ENCODE results near the gene ABCC1.
"Not testable (repeated sequence)": the region's sequence is repeated elsewhere in the genome, so short reads cannot be mapped to it uniquely, and the experiment has no call there.

Gene ABCC1

GRCh38 chr16:16144416-16144815 is 195.0 kb downstream of the ABCC1 start:
- Histone ChIP-seq H3K79me2 (ENCODE audit: insufficient read depth, low read depth) (no peaks in the 10 kb centered on the region), H3K27ac (no peak overlapping the region), H3K4me2 (no peak overlapping the region), H3K4me3 (IDR thresholded peaks at IDR 0.05; ENCODE audit: insufficient read depth, low read depth, low read length) (no peak overlapping the region), H3K27me3 (ENCODE audit: insufficient read depth, low read depth) (no peaks in the 10 kb centered on the region), H2AFZ (ENCODE audit: low read depth) (no peak overlapping the region), H3K4me1 (ENCODE audit: low read depth, poor library complexity, severe bottlenecking) (no peaks in the 10 kb centered on the region), H3K36me3 (ENCODE audit: insufficient read depth) (no peaks in the 10 kb centered on the region; the same call in 1 of the 2 replicates), H3K9ac (no peak overlapping the region), H4K20me1 (ENCODE audit: insufficient read depth) (no peaks in the 10 kb centered on the region)
- TF ChIP-seq, protein P1, sequence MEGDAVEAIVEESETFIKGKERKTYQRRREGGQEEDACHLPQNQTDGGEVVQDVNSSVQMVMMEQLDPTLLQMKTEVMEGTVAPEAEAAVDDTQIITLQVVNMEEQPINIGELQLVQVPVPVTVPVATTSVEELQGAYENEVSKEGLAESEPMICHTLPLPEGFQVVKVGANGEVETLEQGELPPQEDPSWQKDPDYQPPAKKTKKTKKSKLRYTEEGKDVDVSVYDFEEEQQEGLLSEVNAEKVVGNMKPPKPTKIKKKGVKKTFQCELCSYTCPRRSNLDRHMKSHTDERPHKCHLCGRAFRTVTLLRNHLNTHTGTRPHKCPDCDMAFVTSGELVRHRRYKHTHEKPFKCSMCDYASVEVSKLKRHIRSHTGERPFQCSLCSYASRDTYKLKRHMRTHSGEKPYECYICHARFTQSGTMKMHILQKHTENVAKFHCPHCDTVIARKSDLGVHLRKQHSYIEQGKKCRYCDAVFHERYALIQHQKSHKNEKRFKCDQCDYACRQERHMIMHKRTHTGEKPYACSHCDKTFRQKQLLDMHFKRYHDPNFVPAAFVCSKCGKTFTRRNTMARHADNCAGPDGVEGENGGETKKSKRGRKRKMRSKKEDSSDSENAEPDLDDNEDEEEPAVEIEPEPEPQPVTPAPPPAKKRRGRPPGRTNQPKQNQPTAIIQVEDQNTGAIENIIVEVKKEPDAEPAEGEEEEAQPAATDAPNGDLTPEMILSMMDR (conservative IDR thresholded peaks at IDR 0.05; ENCODE audit: low read depth, low read length): no peak

GRCh38 chr16:16145286-16145685 is 195.9 kb downstream of the ABCC1 start:
- no peak overlapping the region for H3K4me2 ChIP-seq
- TF ChIP-seq, protein P1 (conservative IDR thresholded peaks at IDR 0.05; ENCODE audit: low read depth, low read length): no peak
- no peak overlapping the region for H3K9ac ChIP-seq
- no peak overlapping the region for H2AFZ ChIP-seq (ENCODE audit: low read depth)
- no peak overlapping the region for H3K4me3 ChIP-seq (IDR thresholded peaks at IDR 0.05; ENCODE audit: insufficient read depth, low read depth, low read length)
- H3K27me3 ChIP-seq (ENCODE audit: insufficient read depth, low read depth): no peaks in the 10 kb centered on the region
- no peaks in the 10 kb centered on the region for H4K20me1 ChIP-seq (ENCODE audit: insufficient read depth)
- H3K27ac ChIP-seq: no peak overlapping the region
- no peaks in the 10 kb centered on the region for H3K79me2 ChIP-seq (ENCODE audit: insufficient read depth, low read depth)
- H3K36me3 ChIP-seq (ENCODE audit: insufficient read depth): no peaks in the 10 kb centered on the region; the same call in 1 of the 2 replicates
- H3K4me1 ChIP-seq (ENCODE audit: low read depth, poor library complexity, severe bottlenecking): no peaks in the 10 kb centered on the region

DNA sequence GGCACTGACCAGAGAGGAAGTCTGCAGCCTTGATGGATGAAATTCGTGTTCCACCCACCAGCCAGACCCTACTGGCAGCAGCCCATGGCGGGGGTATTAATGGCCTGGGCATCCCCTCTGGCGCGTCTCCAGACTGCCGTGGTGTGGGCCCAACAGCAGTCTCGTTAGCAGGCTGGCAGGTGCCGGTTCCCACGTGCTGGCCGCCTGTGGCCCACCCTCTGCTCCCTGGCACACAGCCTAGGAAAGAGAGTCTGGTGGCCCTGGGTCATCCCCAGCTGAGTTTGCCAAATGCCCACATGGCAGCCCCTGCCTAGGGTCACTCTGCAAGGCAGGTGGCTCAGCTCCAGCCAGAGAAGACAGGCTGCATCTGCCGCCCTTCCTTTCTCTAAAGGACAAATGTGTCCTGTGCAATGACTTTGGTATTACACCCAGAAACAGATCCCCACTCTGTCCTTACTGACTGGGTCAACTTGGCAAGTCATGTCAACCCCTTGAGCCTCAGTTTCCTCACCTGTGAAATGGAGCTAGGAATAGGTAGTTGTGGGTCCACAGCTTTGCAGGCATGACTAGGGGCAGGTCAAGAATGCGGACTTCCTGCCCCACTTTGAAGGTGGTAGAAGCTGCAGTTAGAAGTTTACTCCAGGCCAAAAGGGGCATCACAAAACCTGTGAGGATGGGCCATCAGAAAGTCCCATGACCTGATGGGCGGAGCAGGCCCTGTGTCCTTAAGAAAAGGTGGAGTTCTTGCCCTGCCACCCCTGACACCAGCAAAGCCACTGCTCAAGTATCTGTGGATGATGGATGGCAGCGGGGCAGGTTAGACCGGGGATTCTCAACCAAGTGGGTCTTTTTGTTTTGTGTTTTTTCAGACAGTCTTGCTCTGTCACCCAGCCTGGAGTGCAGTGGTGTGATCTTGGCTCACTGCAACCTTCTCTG is 197.2 kb downstream of the ABCC1 start:
- H3K4me1 ChIP-seq (ENCODE audit: low read depth, poor library complexity, severe bottlenecking): no peaks in the 10 kb centered on the region
- TF ChIP-seq, protein P1 (conservative IDR thresholded peaks at IDR 0.05; ENCODE audit: low read depth, low read length): no peak
- no peak overlapping the region for H2AFZ ChIP-seq (ENCODE audit: low read depth)
- H4K20me1 ChIP-seq (ENCODE audit: insufficient read depth): no peaks in the 10 kb centered on the region
- H3K4me3 ChIP-seq (IDR thresholded peaks at IDR 0.05; ENCODE audit: insufficient read depth, low read depth, low read length): no peak overlapping the region
- H3K4me2 ChIP-seq: no peak overlapping the region
- no peaks in the 10 kb centered on the region for H3K36me3 ChIP-seq (ENCODE audit: insufficient read depth)
- no peak overlapping the region for H3K27ac ChIP-seq
- no peaks in the 10 kb centered on the region for H3K27me3 ChIP-seq (ENCODE audit: insufficient read depth, low read depth)
- H3K9ac ChIP-seq: no peak overlapping the region
- H3K79me2 ChIP-seq (ENCODE audit: insufficient read depth, low read depth): no peaks in the 10 kb centered on the region

DNA sequence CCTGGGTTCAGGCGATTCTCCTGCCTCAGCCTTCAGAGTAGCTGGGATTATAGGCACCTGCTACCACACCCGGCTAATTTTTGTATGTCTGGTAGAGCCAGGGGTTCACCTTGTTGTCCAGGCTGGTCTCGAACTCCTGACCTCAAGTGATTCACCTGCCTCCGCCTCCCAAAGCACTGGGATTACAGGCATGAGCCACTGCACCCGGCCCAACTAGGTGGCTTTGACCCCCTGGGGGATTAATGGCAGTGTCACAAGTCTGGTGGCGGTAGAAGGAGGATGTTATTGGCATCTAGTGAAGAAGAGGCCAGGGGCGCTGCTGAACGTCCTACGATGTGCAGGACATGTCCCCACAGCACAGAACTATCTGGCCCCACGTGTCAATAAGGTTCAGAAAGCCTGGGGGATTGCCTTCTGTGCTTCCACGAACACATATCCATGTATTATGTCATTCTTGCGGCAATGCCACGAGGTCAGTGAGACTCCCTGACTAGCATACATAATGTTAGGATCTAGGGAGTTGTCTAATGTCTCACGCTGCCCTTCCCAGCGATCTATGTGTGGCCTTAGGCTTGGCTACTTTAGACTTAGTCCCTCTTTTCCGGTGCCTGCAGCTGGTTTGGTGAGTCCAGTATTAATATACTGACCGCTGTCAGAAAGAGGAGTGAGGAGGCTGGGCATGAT is 198.0 kb downstream of the ABCC1 start:
- Histone ChIP-seq H2AFZ (ENCODE audit: low read depth) (no peak overlapping the region), H4K20me1 (ENCODE audit: insufficient read depth) (no peaks in the 10 kb centered on the region), H3K4me2 (no peak overlapping the region), H3K9ac (no peak overlapping the region), H3K27me3 (ENCODE audit: insufficient read depth, low read depth) (no peaks in the 10 kb centered on the region), H3K27ac (no peak overlapping the region), H3K4me1 (ENCODE audit: low read depth, poor library complexity, severe bottlenecking) (no peaks in the 10 kb centered on the region), H3K36me3 (ENCODE audit: insufficient read depth) (no peaks in the 10 kb centered on the region), H3K4me3 (IDR thresholded peaks at IDR 0.05; ENCODE audit: insufficient read depth, low read depth, low read length) (no peak overlapping the region), H3K79me2 (ENCODE audit: insufficient read depth, low read depth) (no peaks in the 10 kb centered on the region)
- TF ChIP-seq, protein P1 (conservative IDR thresholded peaks at IDR 0.05; ENCODE audit: low read depth, low read length): no peak

- H3K4me1 ChIP-seq (ENCODE audit: low read depth, poor library complexity, severe bottlenecking): not testable (repeated sequence)
Observed at GRCh38 chr16:16148000-16148599, 198.7 kb downstream of the ABCC1 start.

More at GRCh38 chr16:16148000-16148599, 198.7 kb downstream of the ABCC1 start:
- not testable (repeated sequence) for H4K20me1 ChIP-seq (ENCODE audit: insufficient read depth); H3K9ac ChIP-seq; H3K4me3 ChIP-seq (IDR thresholded peaks at IDR 0.05; ENCODE audit: insufficient read depth, low read depth, low read length); H3K79me2 ChIP-seq (ENCODE audit: insufficient read depth, low read depth); H3K27me3 ChIP-seq (ENCODE audit: insufficient read depth, low read depth); H3K4me2 ChIP-seq; H2AFZ ChIP-seq (ENCODE audit: low read depth); H3K36me3 ChIP-seq (ENCODE audit: insufficient read depth); H3K27ac ChIP-seq
